Psoas muscle (tissue), 8 donors: ENCODE results near the gene ATP6V1F. TPM values are rescaled to one million over a fixed set of nuclear protein-coding genes. Genes with fewer than 3 reads are reported as not detected.

ENCODE experiments used
- ATAC-seq, 4 donors: fragments of 200-7000 bp; cut with Tn5 transposase; one replicate each; pipeline ENCODE4 v1.9.1; 2020; ENCODE audit warnings: moderate library complexity in 3 of 4, mild to moderate bottlenecking in 2 of 4
- DNase-seq, 2 donors: peaks; one replicate each; pipeline ENCODE4 v3.0.0-alpha.2; 2020
- H3K27ac ChIP-seq: fragments of 200-600 bp; one replicate; pipeline ENCODE4 v1.8.0; 2022
- H3K27me3 ChIP-seq, 3 donors: fragments of 200-600 bp in 1 of 3; one replicate each; pipeline versions ENCODE4 v1.6.1 to v1.8.0; 2013 to 2022; ENCODE audit warnings: low read length in 2 of 3, mild to moderate bottlenecking in 2 of 3, moderate library complexity in 1 of 3; ENCODE audit not compliant: insufficient read depth in 3 of 3
- H3K36me3 ChIP-seq, 2 donors: fragments of 200-600 bp in 1 of 2; one replicate each; pipeline versions ENCODE4 v1.6.1 to v1.8.0; 2013 to 2022; ENCODE audit warnings: low read depth in 1 of 2, mild to moderate bottlenecking in 1 of 2, moderate library complexity in 1 of 2; ENCODE audit not compliant: insufficient read depth in 1 of 2
- H3K4me1 ChIP-seq: fragments of 200-600 bp; one replicate; pipeline ENCODE4 v1.8.0; 2022
- H3K4me3 ChIP-seq: fragments of 200-600 bp; one replicate; pipeline ENCODE4 v1.8.0; 2022; ENCODE audit warnings: mild to moderate bottlenecking
- H3K9me3 ChIP-seq: fragments of 200-600 bp; one replicate; pipeline ENCODE4 v1.8.0; 2022
- WGBS, 3 donors: extraction: QIAGEN DNeasy Blood & Tissue Kit; methylation state at CpG; one replicate each; pipeline versions ENCODE4 v1.1.6 to v1.1.7; 2013; 5-methylcytosine and 5-hydroxymethylcytosine counted together
- intact Hi-C, 2 donors: fragments of 100-400 bp; cut with DNase I; formaldehyde crosslinking; loops; one replicate each; pipeline versions ENCODE4 v1.11.0 to v1.14.2; 2022
- polyA plus RNA-seq, 3 donors: library from polyadenylated mRNA; stranded (reverse); fragments of 200-250 nt; gene quantifications; one replicate each; pipeline ENCODE4 v1.2.3, GENCODE V29; 2013
- total RNA-seq, 4 donors: library from RNA; stranded (reverse); fragmentation: NEBNext Ultra II Directional in 2 of 4; extraction: Animal tissue kit (Norgen Biotek cat#: 25700) in 2 of 4; gene quantifications; one replicate each; pipeline versions ENCODE4 v1.2.1 to v1.2.4, GENCODE V29; 2021 to 2023
- TF ChIP-seq, protein P1 (sequence below): fragments of 200-600 bp; IDR thresholded peaks from one replicate; pipeline ENCODE4 v1.8.0; 2022; ENCODE audit warnings: antibody characterized with exemption
- donor health status: healthy with polysubstance abuse.
- donor health status: DM: no; HTN: no; CAD: no; lungs with moderate emphysema.
- donor health status: Bipolar disorder and iron deficiency.
- donor health status: healthy.
- donor health status: DM: yes; HTN: yes; CAD: no.
- donor health status: DM: no; HTN: no; CAD: no.
- donor health status: DM: no; HTN: no; CAD: no.
- donor health status: DM: yes; HTN: yes; CAD: no.

ATP6V1F gene
- total and polyA plus RNA-seq, 7 donors, result 103 to 210 (median 143) TPM

DNA sequence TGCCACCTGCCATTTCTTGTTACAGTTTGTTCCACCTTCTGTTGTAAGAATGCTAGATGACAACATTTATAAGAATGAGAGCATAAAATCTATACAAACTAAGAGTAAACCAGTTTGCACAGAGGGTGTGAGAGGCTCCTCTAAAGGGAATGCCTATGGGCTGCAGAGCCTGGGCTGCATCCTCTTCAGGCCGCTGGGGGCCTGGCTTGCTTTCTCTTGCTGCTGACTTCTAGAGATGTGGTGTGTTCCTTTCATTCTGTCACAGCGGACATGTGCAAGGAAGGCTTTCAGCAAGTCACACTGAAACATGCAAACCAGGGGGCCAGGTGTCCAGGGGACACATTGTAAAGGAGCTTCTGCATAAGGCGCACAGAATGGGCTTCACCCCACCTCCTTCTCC is 7.1 kb upstream of the ATP6V1F start:
- DNase-seq (no peak), ATAC-seq (no peak)
- Histone ChIP-seq H3K27me3 (no peaks in the 10 kb centered on the region), H3K9me3 (no peaks in the 10 kb centered on the region), H3K27ac (peak overlapping the region; percentile 53), H3K4me3 (no peak overlapping the region), H3K36me3 (peaks cover 3 to 90% of the 10 kb centered on the region in 2 donors), H3K4me1 (peaks cover 21% of the 10 kb centered on the region)
- TF ChIP-seq, protein P1, sequence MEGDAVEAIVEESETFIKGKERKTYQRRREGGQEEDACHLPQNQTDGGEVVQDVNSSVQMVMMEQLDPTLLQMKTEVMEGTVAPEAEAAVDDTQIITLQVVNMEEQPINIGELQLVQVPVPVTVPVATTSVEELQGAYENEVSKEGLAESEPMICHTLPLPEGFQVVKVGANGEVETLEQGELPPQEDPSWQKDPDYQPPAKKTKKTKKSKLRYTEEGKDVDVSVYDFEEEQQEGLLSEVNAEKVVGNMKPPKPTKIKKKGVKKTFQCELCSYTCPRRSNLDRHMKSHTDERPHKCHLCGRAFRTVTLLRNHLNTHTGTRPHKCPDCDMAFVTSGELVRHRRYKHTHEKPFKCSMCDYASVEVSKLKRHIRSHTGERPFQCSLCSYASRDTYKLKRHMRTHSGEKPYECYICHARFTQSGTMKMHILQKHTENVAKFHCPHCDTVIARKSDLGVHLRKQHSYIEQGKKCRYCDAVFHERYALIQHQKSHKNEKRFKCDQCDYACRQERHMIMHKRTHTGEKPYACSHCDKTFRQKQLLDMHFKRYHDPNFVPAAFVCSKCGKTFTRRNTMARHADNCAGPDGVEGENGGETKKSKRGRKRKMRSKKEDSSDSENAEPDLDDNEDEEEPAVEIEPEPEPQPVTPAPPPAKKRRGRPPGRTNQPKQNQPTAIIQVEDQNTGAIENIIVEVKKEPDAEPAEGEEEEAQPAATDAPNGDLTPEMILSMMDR, result no peak
- WGBS, 3 donors, result 79 to 91% (median 80%) methylated on average over 3 of the region's 3 CpGs
- intact Hi-C loops, result no loop called here

GRCh38 chr7:128856001-128856718 is 6.5 kb upstream of the ATP6V1F start:
- Histone ChIP-seq H3K4me1 (peaks cover 22% of the 10 kb centered on the region), H3K4me3 (no peak overlapping the region), H3K9me3 (no peaks in the 10 kb centered on the region), H3K27ac (peak overlapping the region; percentile 53), H3K27me3 (no peaks in the 10 kb centered on the region), H3K36me3 (peaks cover 3 to 84% of the 10 kb centered on the region in 2 donors)
- DNase-seq (no peak), ATAC-seq (peak in 2 of 4 donors; percentile 0 to 2)
- intact Hi-C loops, result no loop called here
- WGBS, 3 donors, result 51 to 68% (median 54%) methylated on average over 17 of the region's 17 CpGs
- TF ChIP-seq, protein P1, result no peak

DNA sequence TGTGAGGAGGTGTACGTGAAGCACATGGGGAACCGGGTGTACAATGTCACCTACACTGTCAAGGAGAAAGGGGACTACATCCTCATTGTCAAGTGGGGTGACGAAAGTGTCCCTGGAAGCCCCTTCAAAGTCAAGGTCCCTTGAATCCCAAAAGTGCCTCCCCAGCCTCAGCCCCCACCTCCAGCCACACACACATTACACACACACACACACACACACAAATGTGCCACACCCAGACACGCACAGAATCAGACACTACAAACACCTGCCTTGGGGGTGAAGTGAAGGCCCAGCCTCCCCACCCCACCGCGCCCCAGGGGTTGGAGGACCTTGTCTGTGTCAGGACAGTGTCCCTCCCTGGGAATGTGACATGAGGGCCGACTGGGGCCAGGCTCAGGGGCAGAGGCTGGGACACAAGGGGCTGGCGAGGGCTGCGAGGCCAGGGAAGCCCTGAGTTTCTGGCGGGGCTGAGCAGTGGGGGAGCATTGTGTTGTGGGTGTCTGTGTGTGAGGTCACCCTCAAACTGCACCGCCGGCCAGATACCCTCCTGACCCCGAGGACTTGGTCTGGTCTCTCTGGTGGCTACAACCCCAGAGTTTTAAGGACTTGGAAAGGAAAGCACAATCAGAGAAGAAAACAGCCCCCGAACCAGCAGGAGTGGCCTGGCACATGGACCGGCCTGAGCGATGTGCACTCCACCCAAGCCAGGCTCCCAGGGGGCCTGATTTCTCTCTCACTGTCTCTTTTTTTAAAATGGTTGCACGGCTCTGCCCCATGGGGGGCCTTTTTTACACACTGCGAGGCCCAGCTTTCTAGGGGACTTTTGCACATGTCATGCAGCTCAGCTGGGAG is 4.0 kb upstream of the ATP6V1F start:
- Histone ChIP-seq H3K36me3 (peaks cover 3 to 60% of the 10 kb centered on the region in 2 donors), H3K4me1 (peaks cover 33% of the 10 kb centered on the region), H3K27me3 (no peaks in the 10 kb centered on the region), H3K4me3 (no peak overlapping the region), H3K27ac (peak overlapping the region; percentile 76), H3K9me3 (no peaks in the 10 kb centered on the region)
- DNase-seq (peak; percentile 73 to 86), ATAC-seq (no peak)
- TF ChIP-seq, protein P1, result no peak
- intact Hi-C loops, result no loop called here
- WGBS, 3 donors, result 28 to 50% (median 32%) methylated on average over 17 to 18 of the region's 18 CpGs

DNA sequence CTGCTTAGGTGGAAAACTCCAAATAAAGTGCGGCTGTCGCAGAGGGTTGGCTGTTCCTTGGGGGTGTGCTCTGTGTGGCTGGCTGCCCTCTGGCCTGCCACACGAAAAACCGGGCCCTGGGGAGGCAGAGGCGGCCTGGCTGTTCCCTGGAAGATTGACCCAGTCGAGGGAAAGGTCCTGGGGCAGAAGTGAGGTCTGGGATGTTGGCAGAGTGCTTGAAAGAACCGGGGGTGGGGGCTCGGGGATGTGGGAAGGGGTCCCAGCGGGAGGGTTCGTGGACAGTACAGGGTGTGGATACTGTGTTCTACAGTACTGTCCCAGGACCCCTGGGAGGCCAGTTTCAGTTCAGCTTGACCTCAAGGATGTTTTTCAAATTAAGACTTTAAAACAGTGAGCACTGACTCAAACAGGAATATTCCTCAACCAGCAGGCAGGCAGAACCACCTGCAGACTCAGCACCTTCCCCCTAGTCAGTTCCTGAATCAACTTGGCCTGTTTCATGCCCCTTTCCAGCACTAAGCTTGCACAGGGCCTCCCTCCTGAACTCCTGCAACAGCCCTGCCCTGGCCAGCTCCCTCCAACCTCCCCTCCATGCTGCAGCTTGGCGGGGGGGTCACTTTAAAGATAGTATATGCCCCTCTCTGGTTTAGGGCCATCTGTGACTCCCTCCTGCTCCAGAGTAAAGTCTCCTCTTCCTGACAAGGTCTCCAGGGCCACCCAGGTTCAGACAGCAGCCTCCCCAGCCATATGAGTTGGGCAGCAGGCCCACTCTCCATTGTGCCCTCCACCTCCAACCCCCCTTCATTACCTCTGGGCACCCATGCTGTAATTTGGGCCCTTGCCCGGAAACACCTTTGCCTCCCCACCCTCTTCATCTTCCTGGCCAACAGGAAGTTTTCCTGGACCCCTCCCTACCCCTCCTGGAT is 3.2 kb upstream of the ATP6V1F start:
- Histone ChIP-seq H3K9me3 (no peaks in the 10 kb centered on the region), H3K4me3 (no peak overlapping the region), H3K4me1 (peaks cover 36% of the 10 kb centered on the region), H3K27ac (peak overlapping the region; percentile 76), H3K36me3 (peaks cover 3 to 51% of the 10 kb centered on the region in 2 donors), H3K27me3 (no peaks in the 10 kb centered on the region)
- DNase-seq (peak in 1 of 2 donors; percentile 83), ATAC-seq (peak; percentile 0 to 8 (median 1))
- 14 to 28% (median 19%) methylated on average over 12 of the region's 12 CpGs for WGBS, 3 donors
- intact Hi-C loops, result no loop called here
- TF ChIP-seq, protein P1, result no peak
